Spleen (tissue), 11 donors: ENCODE data around the gene PRSS12. TPM values are rescaled to one million over a fixed set of nuclear protein-coding genes. Genes with fewer than 3 reads are reported as not detected.

Source experiments
- DNase-seq: peaks from one replicate; pipeline ENCODE4 v3.0.0-alpha.2; 2020
- H3K27ac ChIP-seq, 8 donors: fragments of 200-600 bp; sonication (generic) in 7 of 8; 1 replicate in 4 of 8; 2 replicates in 4 of 8; pipeline versions ENCODE4 v1.5.0 to v1.8.0; 2016 to 2021; ENCODE audit warnings: inconsistent platforms in 4 of 8, mild to moderate bottlenecking in 4 of 8, moderate library complexity in 1 of 8
- H3K27me3 ChIP-seq, 7 donors: fragments of 200-600 bp; sonication (generic) in 6 of 7; replicated peaks in 1 of 7; 1 replicate in 4 of 7; 2 replicates in 3 of 7; pipeline versions ENCODE4 v1.5.0 to v1.8.0; 2016 to 2021; ENCODE audit warnings: inconsistent platforms in 3 of 7, mild to moderate bottlenecking in 1 of 7
- H3K36me3 ChIP-seq, 6 donors: fragments of 200-600 bp; sonication (generic) in 5 of 6; 1 replicate in 4 of 6; 2 replicates in 2 of 6; pipeline versions ENCODE4 v1.5.0 to v1.8.0; 2016 to 2021; ENCODE audit warnings: inconsistent platforms in 2 of 6
- H3K4me1 ChIP-seq, 6 donors: fragments of 200-600 bp; sonication (generic) in 5 of 6; 1 replicate in 3 of 6; 2 replicates in 3 of 6; pipeline versions ENCODE4 v1.5.0 to v1.8.0; 2016 to 2021; ENCODE audit warnings: inconsistent platforms in 3 of 6
- H3K4me3 ChIP-seq, 8 donors: fragments of 200-600 bp; sonication (generic) in 7 of 8; 1 replicate in 4 of 8; 2 replicates in 4 of 8; pipeline versions ENCODE4 v1.5.0 to v1.8.0; 2016 to 2021; ENCODE audit warnings: inconsistent platforms in 4 of 8, mild to moderate bottlenecking in 4 of 8, moderate library complexity in 2 of 8
- H3K9me3 ChIP-seq, 8 donors: fragments of 200-600 bp; sonication (generic) in 7 of 8; 1 replicate in 4 of 8; 2 replicates in 4 of 8; pipeline versions ENCODE4 v1.5.0 to v1.8.0; 2016 to 2021; ENCODE audit warnings: inconsistent platforms in 4 of 8
- POLR2A ChIP-seq, 3 donors: fragments of 450-650 bp; IDR thresholded peaks; one replicate each; pipeline ENCODE4 v1.5.1; 2017; ENCODE audit warnings: antibody characterized with exemption in 3 of 3, mild to moderate bottlenecking in 1 of 3
- POLR2AphosphoS5 ChIP-seq, 3 donors: sonication (generic); formaldehyde crosslinking; IDR thresholded peaks; one replicate each; pipeline ENCODE4 v1.5.1; 2017; ENCODE audit warnings: antibody characterized with exemption in 3 of 3
- WGBS, 5 donors: extraction: QIAGEN DNeasy Blood & Tissue Kit in 3 of 5; methylation state at CpG; one replicate each; pipeline versions ENCODE4 v1.1.5 to v1.1.7; 2013 to 2018; 5-methylcytosine and 5-hydroxymethylcytosine counted together
- intact Hi-C: fragments of 100-400 bp; cut with DNase I; formaldehyde crosslinking; loops from one replicate; pipeline ENCODE4 v1.15.0; 2023; ENCODE audit warnings: low total_unique reads
- polyA plus RNA-seq, 3 donors: library from polyadenylated mRNA; stranded (reverse); fragments of 200-250 nt; gene quantifications; one replicate each; pipeline ENCODE4 v1.2.1, GENCODE V29; 2013
- total RNA-seq, 7 donors: library from RNA; depleted of rRNA in 3 of 7; stranded (reverse); fragments of >200 nt in 3 of 7; fragmentation: NEBNext Ultra II Directional in 4 of 7; extraction: Animal tissue kit (Norgen Biotek cat#: 25700) in 4 of 7; gene quantifications; one replicate each; pipeline versions ENCODE4 v1.1.0 to v1.2.1, GENCODE V29; 2016 to 2021
- TF ChIP-seq, protein P1 (sequence below), 11 experiments: fragments of 200-600 bp in 7 of 11; fragments of 450-650 bp in 4 of 11; sonication (generic) in 4 of 11; IDR thresholded peaks in 8 of 11; conservative IDR thresholded peaks in 3 of 11; 1 replicate in 7 of 11; 2 replicates in 4 of 11; pipeline versions ENCODE4 v1.4.0 to v1.8.0; 2016 to 2021; ENCODE audit warnings: antibody characterized with exemption in 11 of 11, inconsistent platforms in 4 of 11, mild to moderate bottlenecking in 1 of 11
- donor health status: healthy with polysubstance abuse.
- donor health status: DM: no; HTN: no; CAD: no; lungs with moderate emphysema.
- donor health status: DM: no; HTN: no; CAD: no.
- donor health status: Bipolar disorder and iron deficiency.
- donor health status: healthy.
- donor health status: DM: no; HTN: no; CAD: no.
- donor health status: DM: yes; HTN: yes; CAD: no.

PRSS12 gene
- total and polyA plus RNA-seq, 10 donors, result 0.03 to 0.44 (median 0.10) TPM; not detected in 5

GRCh38 chr4:118280501-118281218 is 72.1 kb downstream of the PRSS12 start:
- Histone ChIP-seq H3K27me3 (no peaks in the 10 kb centered on the region), H3K9me3 (no peaks in the 10 kb centered on the region), H3K4me1 (peaks cover 19 to 51% (median 41%) of the 10 kb centered on the region in 6 donors), H3K36me3 (peaks cover 0 to 23% (median 3%) of the 10 kb centered on the region in 6 donors), H3K27ac (peak overlapping the region in 2 of 8 donors; percentile 5 to 16), H3K4me3 (peak overlapping the region in 3 of 8 donors; percentile 66 to 91 (median 68))
- WGBS, 5 donors, result 4 to 14% (median 6%) methylated on average over 2 of the region's 2 CpGs
- DNase-seq, result no peak
- TF ChIP-seq POLR2A (IDR thresholded peaks at IDR 0.05) (no peak), POLR2AphosphoS5 (IDR thresholded peaks at IDR 0.05) (peak in 1 of 3 donors; percentile 25)
- TF ChIP-seq, protein P1, sequence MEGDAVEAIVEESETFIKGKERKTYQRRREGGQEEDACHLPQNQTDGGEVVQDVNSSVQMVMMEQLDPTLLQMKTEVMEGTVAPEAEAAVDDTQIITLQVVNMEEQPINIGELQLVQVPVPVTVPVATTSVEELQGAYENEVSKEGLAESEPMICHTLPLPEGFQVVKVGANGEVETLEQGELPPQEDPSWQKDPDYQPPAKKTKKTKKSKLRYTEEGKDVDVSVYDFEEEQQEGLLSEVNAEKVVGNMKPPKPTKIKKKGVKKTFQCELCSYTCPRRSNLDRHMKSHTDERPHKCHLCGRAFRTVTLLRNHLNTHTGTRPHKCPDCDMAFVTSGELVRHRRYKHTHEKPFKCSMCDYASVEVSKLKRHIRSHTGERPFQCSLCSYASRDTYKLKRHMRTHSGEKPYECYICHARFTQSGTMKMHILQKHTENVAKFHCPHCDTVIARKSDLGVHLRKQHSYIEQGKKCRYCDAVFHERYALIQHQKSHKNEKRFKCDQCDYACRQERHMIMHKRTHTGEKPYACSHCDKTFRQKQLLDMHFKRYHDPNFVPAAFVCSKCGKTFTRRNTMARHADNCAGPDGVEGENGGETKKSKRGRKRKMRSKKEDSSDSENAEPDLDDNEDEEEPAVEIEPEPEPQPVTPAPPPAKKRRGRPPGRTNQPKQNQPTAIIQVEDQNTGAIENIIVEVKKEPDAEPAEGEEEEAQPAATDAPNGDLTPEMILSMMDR (IDR thresholded peaks at IDR 0.05 in 8 of 11, conservative IDR thresholded peaks at IDR 0.05 in 3 of 11), result peak in 9 of 11 experiments; percentile 27 to 55 (median 39)
- intact Hi-C loops, result no loop called here

GRCh38 chr4:118279920-118280432 is 72.8 kb downstream of the PRSS12 start:
- no peaks in the 10 kb centered on the region for H3K9me3 ChIP-seq
- DNase-seq, result no peak
- WGBS, 5 donors, result 22 to 36% (median 27%) methylated on average over 2 of the region's 2 CpGs
- intact Hi-C loops, result loop anchor here (5.0 kb wide), 2 partner anchors 307 to 402 kb away; no protein-coding TSS in a partner anchor
- peaks cover 0 to 23% (median 3%) of the 10 kb centered on the region in 6 donors for H3K36me3 ChIP-seq
- peaks cover 19 to 51% (median 41%) of the 10 kb centered on the region in 6 donors for H3K4me1 ChIP-seq
- peak overlapping the region in 6 of 8 donors; percentile 10 to 97 (median 92) for H3K27ac ChIP-seq
- TF ChIP-seq POLR2AphosphoS5 (IDR thresholded peaks at IDR 0.05) (no peak), POLR2A (IDR thresholded peaks at IDR 0.05) (no peak)
- TF ChIP-seq, protein P1 (IDR thresholded peaks at IDR 0.05 in 8 of 11, conservative IDR thresholded peaks at IDR 0.05 in 3 of 11), result no peak
- no peaks in the 10 kb centered on the region for H3K27me3 ChIP-seq
- peak overlapping the region; percentile 62 to 91 (median 66) for H3K4me3 ChIP-seq

- Histone ChIP-seq H3K9me3 (no peaks in the 10 kb centered on the region), H3K27ac (peak overlapping the region; percentile 89 to 97 (median 92))
- WGBS, 5 donors, result 3 to 13% (median 5%) methylated on average over 13 of the region's 13 CpGs
Observed at GRCh38 chr4:118279328-118279727, 73.5 kb downstream of the PRSS12 start.

More at GRCh38 chr4:118279328-118279727, 73.5 kb downstream of the PRSS12 start:
- no peak for DNase-seq
- Histone ChIP-seq H3K4me3 (peak overlapping the region; percentile 62 to 91 (median 66)), H3K36me3 (peaks cover 0 to 23% (median 3%) of the 10 kb centered on the region in 6 donors), H3K4me1 (peaks cover 19 to 51% (median 40%) of the 10 kb centered on the region in 6 donors), H3K27me3 (no peaks in the 10 kb centered on the region)
- TF ChIP-seq, protein P1 (IDR thresholded peaks at IDR 0.05 in 8 of 11, conservative IDR thresholded peaks at IDR 0.05 in 3 of 11), result no peak
- no peak for TF ChIP-seq POLR2AphosphoS5 (IDR thresholded peaks at IDR 0.05)
- no peak for TF ChIP-seq POLR2A (IDR thresholded peaks at IDR 0.05)
- intact Hi-C loops, result loop anchor here (5.0 kb wide), 2 partner anchors 308 to 403 kb away; no protein-coding TSS in a partner anchor
